Stomach (tissue), 4 donors: ENCODE measurements around the gene AGAP1.

Source experiments
- POLR2A ChIP-seq, 4 donors: fragments of 450-650 bp; IDR thresholded peaks; one replicate each; pipeline ENCODE4 v1.6.1; 2016; ENCODE audit warnings: antibody characterized with exemption in 4 of 4, control low read depth in 2 of 4, mild to moderate bottlenecking in 1 of 4, moderate library complexity in 1 of 4
- TF ChIP-seq, protein P1 (sequence below), 7 experiments: fragments of 450-650 bp in 4 of 7; fragments of 200-600 bp in 3 of 7; sonication (generic) in 3 of 7; IDR thresholded peaks; one replicate each; pipeline ENCODE4 v1.5.1; 2016 to 2019; ENCODE audit warnings: antibody characterized with exemption in 7 of 7, control low read depth in 2 of 7, mild to moderate bottlenecking in 1 of 7

GRCh38 chr2:235859651-235860050 is 365.8 kb downstream of the AGAP1 start:
- TF ChIP-seq POLR2A (IDR thresholded peaks at IDR 0.05), result no peak
- TF ChIP-seq, protein P1, sequence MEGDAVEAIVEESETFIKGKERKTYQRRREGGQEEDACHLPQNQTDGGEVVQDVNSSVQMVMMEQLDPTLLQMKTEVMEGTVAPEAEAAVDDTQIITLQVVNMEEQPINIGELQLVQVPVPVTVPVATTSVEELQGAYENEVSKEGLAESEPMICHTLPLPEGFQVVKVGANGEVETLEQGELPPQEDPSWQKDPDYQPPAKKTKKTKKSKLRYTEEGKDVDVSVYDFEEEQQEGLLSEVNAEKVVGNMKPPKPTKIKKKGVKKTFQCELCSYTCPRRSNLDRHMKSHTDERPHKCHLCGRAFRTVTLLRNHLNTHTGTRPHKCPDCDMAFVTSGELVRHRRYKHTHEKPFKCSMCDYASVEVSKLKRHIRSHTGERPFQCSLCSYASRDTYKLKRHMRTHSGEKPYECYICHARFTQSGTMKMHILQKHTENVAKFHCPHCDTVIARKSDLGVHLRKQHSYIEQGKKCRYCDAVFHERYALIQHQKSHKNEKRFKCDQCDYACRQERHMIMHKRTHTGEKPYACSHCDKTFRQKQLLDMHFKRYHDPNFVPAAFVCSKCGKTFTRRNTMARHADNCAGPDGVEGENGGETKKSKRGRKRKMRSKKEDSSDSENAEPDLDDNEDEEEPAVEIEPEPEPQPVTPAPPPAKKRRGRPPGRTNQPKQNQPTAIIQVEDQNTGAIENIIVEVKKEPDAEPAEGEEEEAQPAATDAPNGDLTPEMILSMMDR (IDR thresholded peaks at IDR 0.05), result no peak
